GM19328 (cell line): Measurements from ENCODE around the gene TAF6.
"Not testable (repeated sequence)": the region's sequence is repeated elsewhere in the genome, so short reads cannot be mapped to it uniquely, and the experiment has no call there.

ENCODE experiments used
- ATAC-seq: cut with Tn5 transposase; IDR thresholded peaks from one replicate; pipeline ENCODE4 v1.9.1; 2021; ENCODE audit warnings: mild to moderate bottlenecking, moderate library complexity; ENCODE audit not compliant: unreplicated experiment

TAF6 gene

DNA sequence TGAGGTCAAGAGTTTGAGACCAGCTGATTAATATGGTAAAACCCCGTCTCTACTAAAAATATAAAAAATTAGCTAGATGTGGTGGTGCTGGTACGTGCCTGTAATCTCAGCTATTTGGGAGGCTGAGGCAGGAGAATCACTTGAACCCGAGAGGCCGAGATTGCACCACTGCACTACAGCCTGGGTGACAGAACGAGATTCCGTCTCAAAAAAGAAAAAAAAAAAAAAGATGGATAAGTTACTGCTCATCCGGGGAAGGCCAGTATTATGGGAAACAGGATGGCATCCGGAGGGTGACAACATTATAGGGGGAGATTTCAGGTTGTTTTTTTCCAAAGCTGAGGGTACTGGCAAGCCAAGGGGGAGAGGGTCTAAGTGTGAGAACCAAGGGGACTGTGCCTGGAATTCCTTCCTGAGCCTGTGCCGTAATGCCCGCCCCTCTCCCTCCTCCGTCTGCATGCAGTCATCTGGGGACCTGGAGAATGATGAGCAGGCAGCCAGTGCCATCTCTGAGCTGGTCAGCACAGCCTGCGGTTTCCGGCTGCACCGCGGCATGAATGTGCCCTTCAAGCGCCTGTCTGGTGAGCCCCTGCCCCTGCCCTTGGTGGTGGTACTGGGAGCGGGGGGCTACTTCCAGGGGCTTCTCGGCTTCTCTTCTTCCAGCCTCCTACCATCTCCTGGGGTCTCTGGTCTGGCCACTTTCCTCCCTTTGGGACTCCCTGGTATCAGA is 33.9 kb upstream of the TAF6 start:
- no peak for ATAC-seq

DNA sequence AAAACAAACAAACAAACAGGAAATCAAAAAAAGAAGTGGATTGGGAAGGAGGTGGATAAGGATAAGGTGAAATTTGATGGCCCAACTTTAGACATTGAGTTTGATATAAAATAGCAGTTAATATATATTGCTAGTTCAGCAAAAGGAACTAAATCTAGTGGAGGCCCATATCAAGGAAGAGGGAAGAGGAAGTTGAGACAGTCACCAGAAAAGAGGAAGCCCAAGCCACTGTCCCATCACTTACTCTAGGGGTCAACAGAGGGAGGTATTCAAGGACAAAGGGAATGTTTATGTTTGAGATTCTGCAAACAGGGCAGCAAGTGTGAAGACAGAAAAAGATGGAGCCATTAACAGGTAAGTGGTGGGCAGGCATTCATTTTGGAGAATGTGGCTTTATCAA is 33.2 kb upstream of the TAF6 start:
- no peak for ATAC-seq

DNA sequence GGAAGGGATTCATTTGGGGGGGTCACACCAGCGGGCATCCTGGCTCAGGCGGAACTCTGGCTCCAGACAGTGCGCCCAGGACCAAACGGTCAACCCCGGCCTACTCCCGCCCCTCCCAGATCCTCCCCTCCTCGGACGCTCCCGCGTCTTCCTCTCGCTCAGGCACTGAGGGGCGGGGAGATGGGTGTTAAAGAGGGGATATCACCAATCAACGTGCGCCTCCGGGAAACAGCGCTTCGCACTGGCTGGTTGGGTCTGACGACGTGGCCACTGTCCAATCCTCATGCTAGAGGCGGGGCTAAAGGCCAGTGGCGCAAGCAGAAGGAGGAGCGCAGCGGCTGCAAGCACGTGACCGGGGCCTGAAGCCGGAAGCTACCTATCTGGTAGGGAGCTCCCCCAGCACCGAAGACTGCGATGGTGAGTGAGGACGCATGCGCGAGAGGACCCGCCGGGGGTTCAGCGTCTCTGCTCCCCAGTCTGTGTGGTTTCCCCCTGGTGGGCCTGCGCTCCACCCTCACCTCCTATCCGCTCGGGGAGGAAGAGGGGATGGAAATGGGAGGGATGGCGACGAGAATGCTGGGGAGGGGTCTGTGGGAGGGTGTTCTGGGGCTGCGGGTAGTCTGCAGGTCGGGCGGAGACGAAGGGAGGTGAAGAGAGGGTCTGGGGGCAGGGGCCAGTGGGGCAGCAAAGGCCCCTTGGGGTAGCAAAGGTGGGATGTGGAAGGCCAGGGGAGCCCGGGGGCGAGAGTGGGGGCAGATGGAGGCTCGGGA is 29.6 kb upstream of the TAF6 start, which contains the start of gene LAMTOR4:
Gene LAMTOR4 (plus strand): TSS at position 360 of the 770 bp plus-strand sequence. CDS start 55 bp downstream, at position 415.
- ATAC-seq: peak; percentile 98

DNA sequence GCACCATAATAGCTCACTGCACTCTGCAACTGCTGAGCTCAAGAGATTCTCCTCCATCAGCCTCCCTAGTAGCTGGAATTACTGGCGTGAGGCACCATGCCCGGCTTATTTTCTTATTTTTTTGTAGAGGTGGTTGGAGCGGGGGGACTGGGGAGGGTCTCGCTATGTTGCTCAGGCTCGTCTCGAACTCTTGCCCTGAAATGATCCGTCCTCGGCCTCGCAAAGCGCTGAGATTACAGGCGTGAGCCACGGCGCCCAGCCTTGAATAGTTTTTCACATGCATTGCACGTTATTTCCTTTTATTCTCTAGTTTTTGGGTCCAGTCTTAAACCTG is 29.0 kb upstream of the TAF6 start:
- ATAC-seq: no peak

DNA sequence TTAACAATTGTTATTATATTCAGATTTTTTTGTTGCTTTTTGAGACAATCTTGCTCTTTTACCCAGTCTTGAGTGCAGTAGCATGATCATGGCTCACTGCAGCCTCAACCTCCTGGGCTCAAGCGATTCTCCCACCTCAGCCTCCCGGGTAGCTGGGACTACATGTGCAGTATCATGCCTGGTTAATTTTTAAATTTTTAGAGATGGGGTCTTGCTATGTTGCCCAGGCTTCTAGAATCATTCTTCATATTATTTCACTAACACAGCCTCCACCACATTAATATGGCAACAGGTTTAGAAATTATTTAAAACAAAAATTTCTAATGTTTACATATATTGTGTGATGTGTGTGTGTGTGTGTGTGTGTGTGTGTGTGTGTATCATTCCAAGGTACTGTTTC is 28.1 kb upstream of the TAF6 start:
- ATAC-seq: no peak

DNA sequence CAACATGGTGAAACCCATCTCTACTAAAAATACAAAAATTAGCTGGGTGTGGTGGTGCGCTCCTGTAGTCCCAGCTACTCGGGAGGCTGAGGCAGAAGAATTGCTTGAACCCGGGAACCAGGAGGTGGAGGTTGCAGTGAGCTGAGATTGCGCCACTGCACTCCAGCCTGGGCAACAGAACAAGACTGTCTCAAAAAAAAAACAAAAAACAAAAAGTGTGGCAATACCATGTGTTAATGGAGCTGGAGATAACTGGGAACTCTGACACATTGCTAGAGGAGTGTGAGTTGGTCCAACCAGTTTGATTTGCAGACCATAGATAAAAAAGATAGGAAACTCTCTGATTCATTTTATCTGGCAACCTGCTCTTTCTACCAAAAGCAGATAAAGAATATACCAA is 27.2 kb upstream of the TAF6 start:
- not testable (repeated sequence) for ATAC-seq

DNA sequence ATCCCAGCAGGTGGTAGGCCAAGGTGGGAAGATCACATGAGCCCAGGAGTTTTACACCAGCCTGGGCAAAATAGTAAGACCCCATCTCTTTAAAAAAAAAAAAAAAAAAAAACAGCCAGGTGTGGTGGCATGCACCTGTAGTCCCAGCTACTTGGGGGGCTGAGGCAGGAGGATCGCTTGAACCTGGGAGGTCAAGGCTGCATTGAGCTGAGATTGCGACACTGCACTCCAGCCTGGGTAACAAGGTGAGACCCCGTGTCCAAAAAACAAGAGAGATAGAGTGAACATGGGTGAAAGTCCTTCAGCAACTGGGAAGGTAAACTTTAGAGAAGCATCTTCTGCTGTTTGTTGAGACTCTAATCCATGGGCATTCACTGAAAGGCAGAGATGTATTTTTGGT is 23.3 kb upstream of the TAF6 start:
- no peak for ATAC-seq

DNA sequence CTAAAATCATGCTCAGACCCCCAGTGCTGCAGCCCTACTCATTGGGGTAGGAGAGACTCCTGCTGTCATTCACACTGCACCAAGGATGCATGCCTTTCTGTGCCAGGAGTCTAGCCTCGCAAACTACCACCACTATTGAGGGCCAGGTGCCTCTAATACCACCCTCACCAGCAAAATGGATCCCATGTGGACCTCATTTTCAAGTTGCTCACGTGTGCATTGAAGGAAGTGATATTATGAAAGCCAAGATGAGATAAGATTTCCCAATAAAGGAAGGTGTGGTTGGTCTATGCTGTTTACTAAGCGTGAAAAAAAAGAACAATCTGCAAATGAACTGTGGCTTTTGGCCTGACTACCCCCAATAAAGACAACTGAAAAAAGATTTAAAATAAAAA is 22.4 kb upstream of the TAF6 start:
- no peak for ATAC-seq

DNA sequence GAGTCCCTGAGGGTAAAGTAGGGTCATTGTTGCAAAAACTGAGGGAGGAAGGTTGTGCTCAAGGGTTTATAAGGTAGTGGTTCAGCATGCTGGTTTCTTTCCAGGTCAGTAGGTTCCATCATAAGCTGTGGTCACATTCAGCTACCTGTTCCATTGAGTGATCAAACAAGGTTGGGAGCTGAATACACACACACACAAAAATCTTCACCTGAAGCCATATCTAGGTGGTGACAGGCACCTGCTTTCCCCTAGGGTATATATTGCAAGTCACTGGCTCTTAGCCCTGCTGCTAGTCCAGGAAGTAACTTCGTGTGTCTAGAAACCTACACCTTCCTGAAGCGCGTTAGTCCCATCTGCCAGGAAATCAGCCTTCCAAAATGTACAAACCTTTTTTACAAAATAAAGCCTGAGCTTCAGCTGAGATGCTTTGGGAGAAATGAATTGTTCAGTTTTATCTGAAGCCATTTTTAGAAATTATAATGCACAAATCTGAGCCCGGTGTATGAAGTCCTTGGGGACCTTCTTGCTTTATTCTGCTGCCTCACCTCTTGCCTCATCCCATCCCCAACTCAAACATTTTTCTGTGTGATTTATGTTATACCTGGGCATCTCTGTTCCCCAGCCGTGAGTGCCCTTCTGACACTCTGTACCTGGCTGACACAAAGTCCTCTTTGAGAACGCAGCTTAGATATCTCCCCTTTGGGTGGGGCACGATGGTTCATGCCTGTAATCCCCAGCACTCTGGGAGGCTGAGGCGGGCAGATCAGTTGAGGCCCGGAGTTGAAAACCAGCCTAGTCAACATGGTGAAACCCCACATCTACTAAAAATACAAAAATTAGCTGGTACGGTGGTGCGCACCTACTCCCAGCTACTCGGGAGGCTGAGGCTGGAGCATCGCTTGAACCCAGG is 18.9 kb upstream of the TAF6 start:
- ATAC-seq: no peak

DNA sequence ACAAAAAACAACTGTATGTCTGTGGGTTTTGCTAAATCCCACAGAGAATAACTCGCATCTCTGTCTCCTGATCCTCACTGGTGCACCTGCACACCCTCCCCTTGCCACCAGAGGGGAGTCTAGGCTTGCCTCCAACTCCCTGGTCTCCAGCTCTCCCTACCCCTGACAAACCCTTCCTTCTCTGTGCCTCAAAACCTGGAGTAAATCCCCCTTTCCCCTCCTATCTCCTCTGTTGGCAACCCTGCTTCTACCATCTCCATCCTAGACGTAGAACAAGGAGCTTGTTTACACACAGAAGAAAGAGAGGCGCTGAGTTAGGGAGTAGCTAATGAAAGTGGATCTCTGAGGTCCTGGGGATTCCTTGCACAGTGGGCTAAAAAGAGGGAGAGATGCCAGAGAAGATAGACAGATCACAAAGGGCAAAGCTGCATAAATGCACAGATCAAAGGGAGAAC is 13.6 kb upstream of the TAF6 start:
- no peak for ATAC-seq

DNA sequence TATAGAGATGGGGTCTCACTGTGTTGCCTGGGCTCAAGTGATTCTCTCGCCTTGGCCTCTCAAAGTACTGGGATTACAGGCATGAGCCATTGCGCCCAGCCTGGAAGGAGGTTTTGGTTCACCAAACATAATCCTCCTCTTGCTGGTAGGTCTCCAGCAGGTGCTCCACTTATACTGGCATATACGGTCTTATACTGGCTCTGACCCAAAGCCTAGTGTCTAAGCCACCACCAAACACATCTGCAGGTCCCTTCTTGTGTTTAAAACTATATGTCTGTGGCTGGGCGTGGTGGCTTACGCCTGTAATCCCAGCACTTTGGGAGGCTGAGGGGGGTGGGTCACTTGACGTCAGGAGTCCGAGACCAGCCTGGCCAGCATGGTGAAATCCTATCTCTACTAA is 13.0 kb upstream of the TAF6 start:
- no peak for ATAC-seq

DNA sequence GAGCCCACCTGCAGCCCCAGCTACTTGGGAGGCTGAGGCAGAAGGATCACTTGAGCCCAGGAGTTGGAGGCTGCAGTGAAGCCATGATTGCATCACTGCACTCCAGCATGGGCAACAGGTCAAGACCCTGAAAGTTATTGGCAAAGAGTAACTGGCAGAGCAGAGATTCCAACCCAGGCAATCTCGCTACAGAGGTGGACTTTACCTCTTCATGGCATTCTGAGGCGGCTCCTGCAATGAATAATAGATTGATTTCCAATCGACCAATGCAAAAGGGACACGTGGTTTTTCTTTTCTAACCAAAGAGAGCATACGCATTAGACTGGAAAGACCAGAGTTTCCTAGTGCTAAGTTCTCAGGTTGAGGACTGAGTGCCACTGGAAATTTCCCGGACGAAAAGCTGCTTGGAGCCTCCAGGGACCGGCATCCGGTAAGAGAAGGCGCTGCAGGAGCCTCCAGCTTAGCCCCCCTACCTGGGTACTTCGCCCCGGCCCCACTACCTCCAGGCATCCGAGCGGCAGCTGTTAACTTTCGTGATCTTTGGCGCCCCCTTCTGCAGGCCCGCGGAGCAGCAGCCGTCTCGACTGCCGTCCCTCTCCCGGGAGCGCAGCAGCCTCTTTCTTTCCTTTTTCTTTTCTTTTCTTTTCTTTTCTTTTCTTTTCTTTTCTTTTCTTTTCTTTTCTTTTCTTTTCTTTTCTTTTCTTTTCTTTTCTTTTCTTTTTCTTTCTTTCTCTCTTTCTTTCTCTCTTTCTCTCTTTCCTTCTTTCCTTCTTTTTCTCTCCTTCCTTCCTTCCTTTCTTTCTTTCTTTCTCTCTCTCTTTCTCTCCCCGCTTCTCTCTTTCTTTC is 11.7 kb upstream of the TAF6 start:
- no peak for ATAC-seq

DNA sequence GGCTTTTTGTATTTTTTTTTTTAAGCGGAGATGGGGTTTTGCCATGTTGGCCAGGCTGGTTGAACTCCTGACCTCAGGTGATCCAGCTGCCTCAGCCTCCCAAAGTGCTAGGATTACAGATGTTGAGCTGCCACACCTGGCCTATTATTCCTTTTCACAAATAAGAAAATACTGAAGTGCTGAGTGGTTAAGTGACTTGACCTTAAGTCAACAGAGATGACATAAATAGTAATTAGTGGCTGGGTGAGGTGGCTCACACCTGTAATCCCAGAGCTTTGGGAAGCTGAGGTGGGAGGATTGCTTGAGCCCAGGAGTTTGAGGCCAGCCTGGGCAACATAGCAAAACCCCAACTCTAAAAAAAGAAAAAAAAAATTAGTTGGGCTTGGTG is 11.1 kb upstream of the TAF6 start:
- not testable (repeated sequence) for ATAC-seq

DNA sequence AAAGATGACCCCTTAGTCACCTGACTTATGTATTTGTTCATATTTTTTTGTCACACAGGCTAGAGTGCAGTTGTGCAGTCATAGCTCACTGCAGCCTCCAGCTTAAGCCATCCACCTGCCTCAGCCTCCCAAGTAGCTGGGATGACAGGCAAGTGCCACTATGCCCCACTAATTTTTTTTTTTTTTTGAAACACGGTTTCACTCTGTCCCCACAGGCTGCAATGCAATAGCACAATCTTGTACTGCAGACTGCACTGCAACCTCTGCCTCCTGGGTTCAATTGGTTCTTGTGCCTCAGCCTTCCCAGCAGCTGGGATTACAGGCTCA is 9.4 kb upstream of the TAF6 start:
- ATAC-seq: no peak

DNA sequence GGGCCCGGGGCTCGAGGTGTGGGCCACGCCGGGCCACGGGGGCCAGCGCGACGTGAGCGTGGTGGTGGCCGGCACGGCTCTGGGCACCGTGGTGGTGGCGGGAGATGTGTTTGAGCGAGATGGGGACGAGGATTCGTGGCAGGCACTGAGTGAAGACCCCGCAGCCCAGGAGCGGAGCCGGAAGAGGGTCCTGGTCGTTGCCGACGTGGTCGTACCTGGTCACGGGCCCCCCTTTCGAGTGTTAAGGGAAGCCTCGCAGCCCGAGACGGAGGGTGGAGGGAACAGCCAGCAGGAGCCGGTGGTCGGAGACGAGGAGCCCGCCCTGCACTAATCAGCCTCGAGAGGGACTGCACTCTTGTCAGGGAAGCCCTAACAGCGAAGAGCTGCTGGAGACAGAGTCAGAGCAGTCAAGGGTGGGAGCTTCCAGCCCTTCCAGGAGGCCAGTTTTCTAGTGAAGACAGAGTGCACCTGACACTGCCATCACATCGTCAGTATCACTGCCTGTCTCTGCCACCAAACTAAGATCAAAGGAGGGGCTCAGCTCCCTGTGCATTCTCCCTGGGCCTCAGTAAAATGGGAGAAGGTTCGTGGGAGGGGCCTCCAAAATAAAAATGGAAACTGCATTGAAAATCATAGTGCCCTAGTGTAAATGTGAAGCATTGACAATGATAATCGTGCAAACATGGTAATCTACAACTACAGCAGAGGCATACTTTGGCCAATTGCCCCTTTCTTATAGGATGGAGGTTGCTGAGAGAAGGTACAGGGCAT is 8.9 kb upstream of the TAF6 start:
- ATAC-seq: no peak

DNA sequence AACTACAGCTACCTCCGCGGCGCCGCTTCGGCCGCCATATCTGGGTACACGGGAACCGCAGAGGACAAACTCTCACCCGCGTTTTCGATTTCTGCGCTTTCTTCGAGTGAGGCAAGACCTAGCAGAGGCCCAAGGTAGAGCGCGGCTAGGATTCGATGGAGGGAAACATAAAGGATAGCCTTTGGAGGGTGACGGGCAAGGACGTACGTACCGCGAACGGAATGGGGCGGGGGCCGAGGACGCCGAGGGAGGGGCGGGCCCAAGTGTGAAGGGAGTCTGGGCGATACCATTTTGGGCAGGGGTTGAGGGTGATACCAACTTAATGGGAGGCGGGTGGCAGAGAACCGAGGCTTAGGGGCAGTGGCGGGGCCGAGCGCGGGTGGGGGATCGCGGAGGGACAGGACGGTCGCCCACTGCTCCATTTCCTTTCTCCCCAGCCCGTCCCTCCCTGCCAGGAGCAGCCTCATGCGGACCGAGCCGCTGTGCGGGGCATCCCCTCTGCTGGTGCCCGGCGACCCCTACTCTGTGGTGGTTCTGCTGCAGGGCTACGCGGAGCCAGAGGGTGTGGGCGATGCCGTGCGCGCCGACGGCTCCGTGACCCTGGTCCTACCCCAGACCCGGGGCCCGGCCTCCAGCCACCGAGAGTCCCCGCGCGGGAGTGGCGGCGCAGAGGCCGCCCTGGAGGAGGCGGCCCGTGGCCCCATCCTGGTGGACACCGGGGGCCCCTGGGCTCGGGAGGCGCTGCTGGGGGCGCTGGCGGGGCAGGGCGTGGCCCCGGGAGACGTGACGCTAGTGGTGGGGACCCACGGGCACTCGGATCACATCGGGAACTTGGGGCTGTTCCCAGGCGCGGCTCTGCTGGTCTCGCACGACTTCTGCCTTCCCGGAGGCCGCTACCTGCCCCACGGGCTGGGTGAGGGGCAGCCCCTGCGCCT is 8.0 kb upstream of the TAF6 start, which contains the start of gene MBLAC1:
Gene MBLAC1 (plus strand): TSS at position 37 of the 935 bp plus-strand sequence. CDS start 429 bp downstream, at position 466.
- peak; percentile 58 for ATAC-seq

DNA sequence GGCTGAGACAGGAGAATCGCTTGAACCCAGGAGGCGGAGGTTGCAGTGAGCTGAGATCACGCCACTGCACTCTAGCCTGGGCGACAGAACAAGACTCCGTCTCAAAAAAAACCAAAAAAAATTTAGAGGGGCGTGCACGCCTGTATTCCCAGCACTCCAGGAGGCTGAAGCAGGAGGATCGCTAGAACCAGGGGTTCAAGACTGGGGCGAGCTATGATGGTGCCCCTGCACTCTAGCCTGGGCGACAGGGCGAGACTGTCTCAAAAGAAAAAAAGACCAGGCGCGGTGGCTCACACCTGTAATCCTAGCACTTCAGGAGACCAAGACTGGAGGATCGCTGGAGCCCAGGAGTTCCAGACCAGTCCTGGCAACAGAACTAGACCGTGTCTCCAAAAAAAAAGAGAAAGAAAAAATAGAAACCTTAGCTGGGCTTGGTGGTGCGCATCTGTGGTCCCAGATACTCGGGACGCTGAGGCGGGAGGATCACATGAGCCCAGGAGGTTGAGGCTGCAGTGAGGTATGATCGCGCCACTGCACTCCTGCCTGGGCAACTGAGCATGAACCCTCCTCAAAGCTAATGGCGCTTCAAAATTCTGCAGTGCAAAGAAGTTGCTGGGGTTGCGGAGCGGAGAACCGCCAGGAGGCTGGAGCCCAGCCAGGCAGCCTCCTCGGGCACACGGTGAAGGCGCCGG is 7.2 kb upstream of the TAF6 start:
- peak; percentile 52 for ATAC-seq
